Esophagus squamous epithelium (tissue), 5 donors: Measurements from ENCODE around the gene VARS2. TPM values are rescaled to one million over a fixed set of nuclear protein-coding genes. Genes with fewer than 3 reads are reported as not detected.

Source experiments
- DNase-seq: peaks from one replicate; lab custom pipeline; 2025; lab: John Stamatoyannopoulos, UW
- H3K27ac ChIP-seq, 4 donors: fragments of 200-600 bp; sonication (generic); one replicate each; pipeline ENCODE4 v1.5.1; 2016 to 2019; ENCODE audit warnings: mild to moderate bottlenecking in 1 of 4
- H3K27me3 ChIP-seq, 4 donors: fragments of 200-600 bp; sonication (generic); 1 replicate in 3 of 4; 2 replicates in 1 of 4; pipeline versions ENCODE4 v1.5.1 to v1.6.0; 2017 to 2021; ENCODE audit warnings: antibody characterized with exemption in 1 of 4
- H3K36me3 ChIP-seq, 3 donors: fragments of 200-600 bp; sonication (generic); one replicate each; pipeline ENCODE4 v1.5.1; 2016 to 2019
- H3K4me1 ChIP-seq, 3 donors: fragments of 200-600 bp; sonication (generic); one replicate each; pipeline ENCODE4 v1.5.1; 2017 to 2019
- H3K4me3 ChIP-seq, 4 donors: fragments of 200-600 bp; sonication (generic); 1 replicate in 3 of 4; 2 replicates in 1 of 4; pipeline ENCODE4 v1.5.1; 2016 to 2019; ENCODE audit warnings: mild to moderate bottlenecking in 2 of 4, moderate library complexity in 1 of 4
- H3K9me3 ChIP-seq, 3 donors: fragments of 200-600 bp; sonication (generic); one replicate each; pipeline ENCODE4 v1.5.1; 2016 to 2019
- POLR2A ChIP-seq, 4 donors: fragments of 450-650 bp; IDR thresholded peaks; one replicate each; pipeline ENCODE4 v1.6.1; 2017; ENCODE audit warnings: antibody characterized with exemption in 4 of 4, mild to moderate bottlenecking in 4 of 4, moderate library complexity in 3 of 4
- WGBS, 2 donors: methylation state at CpG; one replicate each; pipeline ENCODE4 v1.1.5; 2018; 5-methylcytosine and 5-hydroxymethylcytosine counted together
- intact Hi-C: fragments of 100-400 bp; cut with DNase I; formaldehyde crosslinking; loops from one replicate; pipeline ENCODE4 v1.15.0; 2022
- total RNA-seq, 4 donors: library from RNA; depleted of rRNA; stranded (reverse); fragments of >200 nt; gene quantifications; one replicate each; pipeline ENCODE4 v1.1.0, GENCODE V29; 2016
- TF ChIP-seq, protein P1 (sequence below), 6 experiments: fragments of 450-650 bp in 4 of 6; fragments of 200-600 bp in 2 of 6; sonication (generic) in 2 of 6; IDR thresholded peaks; one replicate each; pipeline ENCODE4 v1.5.1; 2016 to 2019; ENCODE audit warnings: antibody characterized with exemption in 6 of 6, mild to moderate bottlenecking in 4 of 6, moderate library complexity in 4 of 6
- donor health status: DM: yes; HTN: yes; CAD: no.

The VARS2 gene
- total RNA-seq, 4 donors from 2014 or later, result 23.5 to 61.9 (median 33.0) TPM

- Histone ChIP-seq H3K27me3 (no peaks in the 10 kb centered on the region), H3K27ac (peak overlapping the region in 2 of 4 donors; percentile 48 to 57)
- DNase-seq, result no peak
Measured at GRCh38 chr6:30889496-30889885, 24.5 kb upstream of the VARS2 start.

DNA sequence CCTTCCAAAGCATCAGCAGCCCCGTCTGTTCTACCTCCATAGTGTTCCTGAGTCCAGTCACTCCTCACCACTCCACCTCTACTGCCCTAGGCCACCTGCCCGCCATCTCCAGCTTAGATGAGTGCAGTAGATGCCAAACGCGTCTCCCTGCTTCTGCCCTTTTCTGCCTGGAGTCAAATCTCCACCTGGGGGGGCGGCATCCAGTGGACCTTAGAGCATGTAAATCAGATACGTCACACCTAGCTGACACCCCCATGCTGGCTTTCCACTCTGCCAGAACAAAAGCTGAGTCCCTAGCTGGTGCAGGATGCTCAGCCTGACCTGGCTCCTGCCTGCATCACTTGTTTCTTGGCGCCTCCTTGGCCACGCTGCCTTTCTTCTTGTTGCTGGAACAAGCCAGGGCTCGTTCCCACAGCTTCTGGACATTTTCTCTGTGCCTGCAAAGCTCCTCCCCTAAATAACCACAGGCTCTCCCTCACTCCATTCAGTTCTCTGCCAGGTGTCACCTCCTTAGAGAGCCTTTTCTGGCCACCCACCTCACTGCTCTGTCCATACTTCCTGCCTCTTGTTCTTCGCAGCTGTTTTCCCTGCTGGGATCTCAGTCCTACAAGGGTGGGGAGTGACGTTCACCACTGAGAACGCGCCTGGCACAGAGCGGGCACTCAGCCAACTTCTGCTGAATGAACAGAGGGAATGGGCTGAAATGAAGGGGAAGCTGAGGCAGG lies 24.0 kb upstream of the VARS2 start:
- DNase-seq, result no peak
- 50 to 54% methylated on average over 7 to 11 of the region's 14 CpGs for WGBS, 2 donors
- TF ChIP-seq, protein P1, sequence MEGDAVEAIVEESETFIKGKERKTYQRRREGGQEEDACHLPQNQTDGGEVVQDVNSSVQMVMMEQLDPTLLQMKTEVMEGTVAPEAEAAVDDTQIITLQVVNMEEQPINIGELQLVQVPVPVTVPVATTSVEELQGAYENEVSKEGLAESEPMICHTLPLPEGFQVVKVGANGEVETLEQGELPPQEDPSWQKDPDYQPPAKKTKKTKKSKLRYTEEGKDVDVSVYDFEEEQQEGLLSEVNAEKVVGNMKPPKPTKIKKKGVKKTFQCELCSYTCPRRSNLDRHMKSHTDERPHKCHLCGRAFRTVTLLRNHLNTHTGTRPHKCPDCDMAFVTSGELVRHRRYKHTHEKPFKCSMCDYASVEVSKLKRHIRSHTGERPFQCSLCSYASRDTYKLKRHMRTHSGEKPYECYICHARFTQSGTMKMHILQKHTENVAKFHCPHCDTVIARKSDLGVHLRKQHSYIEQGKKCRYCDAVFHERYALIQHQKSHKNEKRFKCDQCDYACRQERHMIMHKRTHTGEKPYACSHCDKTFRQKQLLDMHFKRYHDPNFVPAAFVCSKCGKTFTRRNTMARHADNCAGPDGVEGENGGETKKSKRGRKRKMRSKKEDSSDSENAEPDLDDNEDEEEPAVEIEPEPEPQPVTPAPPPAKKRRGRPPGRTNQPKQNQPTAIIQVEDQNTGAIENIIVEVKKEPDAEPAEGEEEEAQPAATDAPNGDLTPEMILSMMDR (IDR thresholded peaks at IDR 0.05), result no peak
- TF ChIP-seq POLR2A (IDR thresholded peaks at IDR 0.05), result no peak
- H3K27ac ChIP-seq, result peak overlapping the region in 3 of 4 donors; percentile 11 to 57 (median 48)
- H3K36me3 ChIP-seq, result peaks cover 32 to 66% (median 37%) of the 10 kb centered on the region in 3 donors
- H3K9me3 ChIP-seq, result no peaks in the 10 kb centered on the region
- intact Hi-C loops, result loop anchor here (10.0 kb wide), 1 partner anchor 205 kb away; the partner anchor contains the start of gene PPP1R18
- H3K4me3 ChIP-seq, result no peak overlapping the region
- H3K27me3 ChIP-seq, result no peaks in the 10 kb centered on the region
- peaks cover 19 to 62% (median 36%) of the 10 kb centered on the region in 3 donors for H3K4me1 ChIP-seq

More at GRCh38 chr6:30889496-30889885, 24.5 kb upstream of the VARS2 start:
- Histone ChIP-seq H3K36me3 (peaks cover 30 to 61% (median 32%) of the 10 kb centered on the region in 3 donors), H3K4me1 (peaks cover 19 to 68% (median 39%) of the 10 kb centered on the region in 3 donors), H3K9me3 (no peaks in the 10 kb centered on the region), H3K4me3 (no peak overlapping the region)
- TF ChIP-seq POLR2A (IDR thresholded peaks at IDR 0.05), result no peak
- TF ChIP-seq, protein P1 (IDR thresholded peaks at IDR 0.05), result no peak
- 50 to 73% methylated on average over 4 of the region's 4 CpGs for WGBS, 2 donors
- intact Hi-C loops, result loop anchor here (10.0 kb wide), 1 partner anchor 205 kb away; the partner anchor contains the start of gene PPP1R18

GRCh38 chr6:30890646-30891449 lies 23.2 kb upstream of the VARS2 start:
- Histone ChIP-seq H3K27ac (peak overlapping the region in 3 of 4 donors; percentile 11 to 57 (median 48)), H3K4me3 (no peak overlapping the region), H3K9me3 (no peaks in the 10 kb centered on the region), H3K36me3 (peaks cover 32 to 74% (median 42%) of the 10 kb centered on the region in 3 donors), H3K27me3 (no peaks in the 10 kb centered on the region), H3K4me1 (peaks cover 19 to 54% (median 28%) of the 10 kb centered on the region in 3 donors)
- intact Hi-C loops, result no loop called here
- DNase-seq, result no peak
- no peak for TF ChIP-seq POLR2A (IDR thresholded peaks at IDR 0.05)
- TF ChIP-seq, protein P1 (IDR thresholded peaks at IDR 0.05), result no peak
- WGBS, 2 donors, result 72 to 83% methylated on average over 2 to 6 of the region's 12 CpGs

DNA sequence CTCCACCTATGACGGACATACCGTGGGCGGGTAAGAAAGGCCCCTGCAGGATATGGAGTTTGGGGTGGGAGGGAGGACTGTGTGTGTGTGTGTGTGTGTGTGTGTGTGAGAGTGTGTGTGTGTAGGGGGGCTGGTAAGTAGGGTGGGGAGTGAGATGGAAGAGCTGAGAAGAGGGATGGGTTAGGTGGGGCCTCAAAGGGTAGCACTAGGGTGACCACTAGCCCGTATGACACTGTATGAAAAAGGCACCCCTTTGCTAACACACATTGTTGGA lies 22.7 kb upstream of the VARS2 start:
- Histone ChIP-seq H3K27ac (no peak overlapping the region), H3K27me3 (no peaks in the 10 kb centered on the region), H3K4me3 (no peak overlapping the region), H3K9me3 (no peaks in the 10 kb centered on the region), H3K4me1 (peaks cover 15 to 49% (median 25%) of the 10 kb centered on the region in 3 donors), H3K36me3 (peaks cover 32 to 80% (median 43%) of the 10 kb centered on the region in 3 donors)
- WGBS, 2 donors, result 33 to 77% methylated on average over 1 to 2 of the region's 4 CpGs
- intact Hi-C loops, result no loop called here
- no peak for TF ChIP-seq POLR2A (IDR thresholded peaks at IDR 0.05)
- TF ChIP-seq, protein P1 (IDR thresholded peaks at IDR 0.05), result no peak
- no peak for DNase-seq
